GM23248 (cell line): ENCODE data around the gene MAPK8IP1. TPM values are rescaled to one million over a fixed set of nuclear protein-coding genes. Genes with fewer than 3 reads are reported as not detected.

ENCODE experiments used
- DNase-seq: peaks from one replicate; pipeline ENCODE4 v3.0.0-alpha.2; 2015
- H2AFZ ChIP-seq: fragments of 200-600 bp; sonication (generic); 2 replicates; pipeline ENCODE4 v1.6.1; 2016; ENCODE audit warnings: antibody characterized with exemption
- H3F3A ChIP-seq: fragments of 200-600 bp; sonication (generic); 2 replicates; pipeline ENCODE4 v1.6.1; 2016; ENCODE audit warnings: mild to moderate bottlenecking, antibody characterized with exemption, mixed run types; ENCODE audit not compliant: insufficient read depth
- H3K27ac ChIP-seq: fragments of 200-600 bp; sonication (generic); 2 replicates; pipeline ENCODE4 v1.5.1; 2016; ENCODE audit warnings: mild to moderate bottlenecking
- H3K27me3 ChIP-seq: fragments of 200-600 bp; sonication (generic); replicated peaks from 2 replicates; pipeline ENCODE4 v1.6.1; 2016; ENCODE audit warnings: mild to moderate bottlenecking; ENCODE audit not compliant: insufficient read depth
- H3K36me3 ChIP-seq: fragments of 200-600 bp; sonication (generic); 2 replicates; pipeline ENCODE4 v1.6.1; 2016; ENCODE audit warnings: low read depth, mild to moderate bottlenecking
- H3K4me1 ChIP-seq: fragments of 200-600 bp; sonication (generic); 2 replicates; pipeline ENCODE4 v1.6.1; 2016; ENCODE audit warnings: mild to moderate bottlenecking; ENCODE audit not compliant: insufficient read depth
- H3K4me2 ChIP-seq: fragments of 200-600 bp; sonication (generic); one replicate; pipeline ENCODE4 v1.6.1; 2016; ENCODE audit warnings: mild to moderate bottlenecking; ENCODE audit not compliant: unreplicated experiment
- H3K4me3 ChIP-seq: fragments of 200-600 bp; sonication (generic); 2 replicates; pipeline ENCODE4 v1.5.1; 2016; ENCODE audit warnings: mild to moderate bottlenecking
- H3K79me2 ChIP-seq: fragments of 200-600 bp; sonication (generic); 2 replicates; pipeline ENCODE4 v1.6.1; 2016; ENCODE audit warnings: mild to moderate bottlenecking; ENCODE audit not compliant: insufficient read depth
- H3K9ac ChIP-seq: fragments of 200-600 bp; sonication (generic); 2 replicates; pipeline ENCODE4 v1.6.1; 2016; ENCODE audit warnings: mild to moderate bottlenecking
- H3K9me2 ChIP-seq: fragments of 200-600 bp; sonication (generic); 2 replicates; pipeline ENCODE4 v1.6.1; 2016; ENCODE audit warnings: mixed run types, mild to moderate bottlenecking, moderate library complexity; ENCODE audit not compliant: insufficient read depth
- H3K9me3 ChIP-seq: fragments of 200-600 bp; sonication (generic); one replicate; pipeline ENCODE4 v1.6.1; 2017; ENCODE audit warnings: low read depth
- H4K20me1 ChIP-seq: fragments of 200-600 bp; sonication (generic); 2 replicates; pipeline ENCODE4 v1.6.0; 2016; ENCODE audit not compliant: insufficient read depth
- EZH2 ChIP-seq: fragments of 200-600 bp; sonication (generic); IDR thresholded peaks from 2 replicates; pipeline ENCODE4 v1.6.1; 2018; ENCODE audit warnings: antibody characterized with exemption, mild to moderate bottlenecking; ENCODE audit not compliant: insufficient read depth, poor library complexity, severe bottlenecking
- EZH2phosphoT487 ChIP-seq: fragments of 200-600 bp; sonication (generic); IDR thresholded peaks from 2 replicates; pipeline ENCODE4 v1.6.1; 2018; ENCODE audit warnings: antibody characterized with exemption, moderate library complexity, mild to moderate bottlenecking, low read depth; ENCODE audit not compliant: insufficient read depth
- WGBS, 2 experiments: methylation state at CpG; one replicate each; pipeline ENCODE4 v1.1.6; 2015 to 2017; ENCODE audit warnings: low lambda C conversion rate in 2 of 2, low coverage in 1 of 2; ENCODE audit errors: missing lambda C conversion rate in 2 of 2; 5-methylcytosine and 5-hydroxymethylcytosine counted together
- in situ Hi-C: fragments of 300-500 bp; cut with MboI; formaldehyde crosslinking; loops from 2 replicates; pipeline ENCODE4 v1.15.0; 2020
- polyA plus RNA-seq: library from polyadenylated mRNA; unstranded; fragments of >200 nt; fragmentation: Nextera tagmentation; extraction: Ambion mirVana; gene quantifications from 2 replicates; pipeline ENCODE4 v1.2.1, GENCODE V29; 2016
- total RNA-seq: library from RNA; depleted of rRNA; stranded (reverse); fragments of >200 nt; shearing (Covaris generic); gene quantifications from 2 replicates; pipeline ENCODE4 v1.2.3, GENCODE V29; 2014

MAPK8IP1 gene
- total and polyA plus RNA-seq, 2 experiments from 2014 or later: 1.8 to 9.5 TPM

DNA sequence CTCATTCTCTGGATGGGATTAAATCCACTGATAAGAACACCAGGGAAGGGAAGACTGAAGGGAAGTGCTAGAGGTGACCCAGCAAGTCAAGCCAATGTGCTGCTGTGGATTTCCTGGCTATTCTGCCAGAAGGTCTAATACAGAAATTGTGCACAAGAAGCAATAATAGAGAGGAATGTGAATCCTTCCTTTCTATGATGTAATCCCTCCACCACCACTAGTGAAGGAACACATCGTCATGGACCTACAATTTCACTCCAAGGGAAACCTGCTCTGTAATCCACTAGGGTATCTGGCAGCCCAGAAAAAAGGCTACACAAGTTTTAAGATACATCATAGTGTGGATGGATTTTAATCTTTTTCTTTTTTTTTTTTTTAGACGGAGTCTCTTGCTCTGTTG lies 54.4 kb downstream of the MAPK8IP1 start:
- H3K9ac ChIP-seq: no peak overlapping the region
- H3F3A ChIP-seq: no peaks in the 10 kb centered on the region
- 32 to 39% methylated on average over 2 of the region's 2 CpGs for WGBS, 2 experiments
- H3K36me3 ChIP-seq: peaks cover 22% of the 10 kb centered on the region
- H2AFZ ChIP-seq: no peak overlapping the region
- peak; percentile 52 for DNase-seq
- H3K27ac ChIP-seq: no peak overlapping the region
- no peaks in the 10 kb centered on the region for H3K9me2 ChIP-seq
- H4K20me1 ChIP-seq: no peaks in the 10 kb centered on the region
- H3K4me3 ChIP-seq: no peak overlapping the region
- in situ Hi-C loops: no loop called here
- no peaks in the 10 kb centered on the region for H3K9me3 ChIP-seq
- H3K4me2 ChIP-seq: no peak overlapping the region
- TF ChIP-seq EZH2: no peak
- TF ChIP-seq EZH2phosphoT487: no peak
- no peaks in the 10 kb centered on the region for H3K79me2 ChIP-seq
- H3K4me1 ChIP-seq: no peaks in the 10 kb centered on the region
- no peaks in the 10 kb centered on the region for H3K27me3 ChIP-seq

DNA sequence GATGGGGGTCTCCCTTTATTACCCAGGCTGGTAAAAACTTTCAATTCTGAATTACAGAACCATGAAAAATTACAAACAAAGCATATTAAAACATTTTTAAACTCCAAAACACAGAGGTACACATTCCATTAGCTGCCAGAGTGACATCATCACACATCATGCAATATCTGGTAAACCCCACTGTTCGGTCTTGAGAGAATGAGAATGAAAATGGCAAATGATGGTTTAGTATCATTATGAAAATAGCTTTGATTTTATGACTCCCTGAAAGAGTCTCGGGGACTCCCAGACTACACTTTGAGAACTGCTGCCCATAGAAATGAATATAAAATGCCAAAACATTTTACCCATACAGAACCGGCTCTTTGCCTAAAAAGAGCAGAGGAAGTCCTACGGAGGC lies 55.8 kb downstream of the MAPK8IP1 start:
- no peaks in the 10 kb centered on the region for H4K20me1 ChIP-seq
- H2AFZ ChIP-seq: no peak overlapping the region
- no peaks in the 10 kb centered on the region for H3K9me2 ChIP-seq
- DNase-seq: no peak
- no peaks in the 10 kb centered on the region for H3F3A ChIP-seq
- no peak overlapping the region for H3K4me3 ChIP-seq
- H3K4me1 ChIP-seq: no peaks in the 10 kb centered on the region
- H3K79me2 ChIP-seq: no peaks in the 10 kb centered on the region
- H3K9me3 ChIP-seq: no peaks in the 10 kb centered on the region
- in situ Hi-C loops: no loop called here
- 95 to 96% methylated on average over 4 of the region's 4 CpGs for WGBS, 2 experiments
- no peaks in the 10 kb centered on the region for H3K27me3 ChIP-seq
- H3K36me3 ChIP-seq: peaks cover 23% of the 10 kb centered on the region
- no peak overlapping the region for H3K4me2 ChIP-seq
- H3K27ac ChIP-seq: no peak overlapping the region
- H3K9ac ChIP-seq: no peak overlapping the region
- TF ChIP-seq EZH2phosphoT487: no peak

DNA sequence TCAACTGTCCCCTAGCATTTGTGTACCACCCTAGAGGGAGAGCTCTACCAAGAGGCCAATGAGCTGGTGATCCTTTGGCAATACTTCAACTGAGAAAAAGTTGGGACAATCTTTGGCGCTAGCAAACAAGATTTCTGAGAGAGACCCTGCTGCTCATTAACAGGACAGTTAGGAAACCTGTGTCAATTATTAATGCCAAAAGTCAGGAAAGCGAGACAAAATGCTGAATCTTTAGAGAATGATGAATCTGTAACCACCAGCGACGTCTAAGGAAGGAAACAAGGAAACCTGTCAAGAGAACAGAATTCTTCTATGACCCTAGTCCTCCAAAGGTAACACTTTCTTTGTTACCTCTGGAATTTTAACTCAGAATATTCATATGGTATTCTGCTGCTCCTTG lies 56.9 kb downstream of the MAPK8IP1 start:
- TF ChIP-seq EZH2 (no peak), EZH2phosphoT487 (no peak)
- Histone ChIP-seq H3K36me3 (peaks cover 19% of the 10 kb centered on the region), H3K9me2 (no peaks in the 10 kb centered on the region), H3K27me3 (no peaks in the 10 kb centered on the region), H3K9ac (no peak overlapping the region), H3F3A (no peaks in the 10 kb centered on the region), H4K20me1 (no peaks in the 10 kb centered on the region), H3K79me2 (no peaks in the 10 kb centered on the region), H3K4me2 (no peak overlapping the region), H3K4me3 (no peak overlapping the region), H2AFZ (no peak overlapping the region), H3K27ac (no peak overlapping the region), H3K4me1 (no peaks in the 10 kb centered on the region), H3K9me3 (no peaks in the 10 kb centered on the region)
- no peak for DNase-seq
- 100% methylated on average over 4 of the region's 4 CpGs for WGBS, 2 experiments
- in situ Hi-C loops: no loop called here

DNA sequence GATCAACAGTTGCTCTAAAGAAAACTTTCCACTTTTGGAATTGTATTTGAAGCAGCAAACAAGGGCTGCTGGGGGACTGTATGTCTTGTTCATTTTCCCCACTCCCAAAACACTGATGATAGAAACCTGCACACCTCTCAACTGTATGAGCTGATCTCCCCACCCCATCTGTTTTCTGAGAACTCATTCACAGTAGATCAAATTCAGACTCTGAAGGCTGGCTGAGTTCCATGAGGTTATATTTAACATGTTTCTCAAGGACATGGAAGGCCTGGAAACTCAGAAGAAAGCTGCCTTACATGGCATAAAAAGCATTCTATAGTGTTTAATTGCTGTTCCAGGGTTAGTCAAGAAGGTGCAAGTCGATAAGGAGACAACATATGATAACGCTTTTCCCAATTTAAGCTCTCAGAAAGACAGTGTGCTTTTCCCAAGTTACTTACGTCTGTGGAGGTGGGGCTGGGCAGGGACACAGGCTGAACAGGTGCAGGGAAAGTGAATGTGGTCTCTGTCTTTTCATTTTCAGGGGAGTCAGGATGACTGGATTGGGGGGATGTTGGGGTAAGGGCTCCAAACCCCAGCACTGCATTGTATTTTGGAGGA lies 60.0 kb downstream of the MAPK8IP1 start:
- TF ChIP-seq EZH2 (no peak), EZH2phosphoT487 (no peak)
- H3K79me2 ChIP-seq: no peaks in the 10 kb centered on the region
- no peak overlapping the region for H3K4me2 ChIP-seq
- no peaks in the 10 kb centered on the region for H4K20me1 ChIP-seq
- no peak overlapping the region for H3K4me3 ChIP-seq
- H3K9me3 ChIP-seq: no peaks in the 10 kb centered on the region
- H3F3A ChIP-seq: no peaks in the 10 kb centered on the region
- no peak overlapping the region for H2AFZ ChIP-seq
- H3K27me3 ChIP-seq: no peaks in the 10 kb centered on the region
- H3K27ac ChIP-seq: no peak overlapping the region
- in situ Hi-C loops: no loop called here
- peaks cover 8% of the 10 kb centered on the region; the same call in 1 of the 2 replicates for H3K4me1 ChIP-seq
- H3K9me2 ChIP-seq: no peaks in the 10 kb centered on the region
- 59 to 76% methylated on average over 3 of the region's 3 CpGs for WGBS, 2 experiments
- no peak for DNase-seq
- H3K9ac ChIP-seq: no peak overlapping the region
- H3K36me3 ChIP-seq: peaks cover 28% of the 10 kb centered on the region

DNA sequence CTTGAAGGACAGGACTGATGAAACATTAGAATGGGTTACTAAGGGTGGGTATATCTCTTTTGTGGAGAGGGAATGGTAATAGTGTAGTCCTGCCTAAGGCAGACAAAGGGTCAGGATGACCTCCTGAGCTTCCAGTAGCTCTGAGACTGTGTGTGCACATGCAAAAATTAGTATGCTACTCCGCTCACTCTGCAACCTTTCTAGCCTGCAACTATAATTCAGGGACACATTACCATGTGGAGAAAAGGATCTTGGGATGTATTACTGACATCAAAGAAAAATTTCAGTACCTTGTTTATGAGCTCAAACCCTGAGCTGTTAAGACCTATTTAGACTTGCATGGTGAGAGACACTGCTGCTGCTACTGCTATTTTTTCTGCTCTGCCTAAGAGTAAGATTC lies 62.4 kb downstream of the MAPK8IP1 start:
- Histone ChIP-seq H3K9me2 (no peaks in the 10 kb centered on the region), H4K20me1 (no peaks in the 10 kb centered on the region), H3K27me3 (no peaks in the 10 kb centered on the region), H3K79me2 (no peaks in the 10 kb centered on the region), H3K4me3 (no peak overlapping the region), H3K4me1 (peaks cover 8% of the 10 kb centered on the region; the same call in 1 of the 2 replicates), H3K27ac (no peak overlapping the region), H3K9me3 (no peaks in the 10 kb centered on the region), H3F3A (no peaks in the 10 kb centered on the region), H2AFZ (no peak overlapping the region), H3K4me2 (no peak overlapping the region), H3K9ac (no peak overlapping the region), H3K36me3 (peaks cover 35% of the 10 kb centered on the region)
- in situ Hi-C loops: no loop called here
- WGBS, 2 experiments: 94 to 95% methylated on average over 1 of the region's 1 CpG
- no peak for DNase-seq
- TF ChIP-seq EZH2: no peak
- TF ChIP-seq EZH2phosphoT487: no peak
